IPS-15b (cell line): ENCODE results near the gene GNA14.
"Not testable (repeated sequence)": the region's sequence is repeated elsewhere in the genome, so short reads cannot be mapped to it uniquely, and the experiment has no call there.

ENCODE experiments used
- H3K27me3 ChIP-seq: one replicate; pipeline ENCODE4 v1.6.1; 2013; ENCODE audit warnings: low read length; ENCODE audit not compliant: control insufficient read depth, insufficient read depth
- H3K36me3 ChIP-seq: one replicate; pipeline ENCODE4 v1.6.1; 2013; ENCODE audit warnings: low read length; ENCODE audit not compliant: control insufficient read depth, insufficient read depth
- H3K4me1 ChIP-seq: one replicate; pipeline ENCODE4 v1.6.1; 2013; ENCODE audit warnings: mild to moderate bottlenecking, low read length; ENCODE audit not compliant: control insufficient read depth, insufficient read depth
- H3K4me3 ChIP-seq: one replicate; pipeline ENCODE4 v1.5.1; 2013; ENCODE audit warnings: low read depth, low read length
- H3K9ac ChIP-seq: one replicate; pipeline ENCODE4 v1.6.1; 2013; ENCODE audit warnings: low read depth, mild to moderate bottlenecking, low read length
- H3K9me3 ChIP-seq: one replicate; pipeline ENCODE4 v1.6.1; 2013; ENCODE audit warnings: mild to moderate bottlenecking, low read length; ENCODE audit not compliant: control insufficient read depth, insufficient read depth

GNA14 gene

GRCh38 chr9:77427256-77427927 lies 220.7 kb downstream of the GNA14 start:
- H3K9me3 ChIP-seq = no peaks in the 10 kb centered on the region
- H3K27me3 ChIP-seq = no peaks in the 10 kb centered on the region
- no peak overlapping the region for H3K9ac ChIP-seq
- H3K36me3 ChIP-seq = no peaks in the 10 kb centered on the region
- H3K4me1 ChIP-seq = no peaks in the 10 kb centered on the region
- no peak overlapping the region for H3K4me3 ChIP-seq

- no peaks in the 10 kb centered on the region for H3K9me3 ChIP-seq
- H3K36me3 ChIP-seq = no peaks in the 10 kb centered on the region
- H3K27me3 ChIP-seq = no peaks in the 10 kb centered on the region
- H3K4me1 ChIP-seq = no peaks in the 10 kb centered on the region
- no peak overlapping the region for H3K9ac ChIP-seq
- H3K4me3 ChIP-seq = no peak overlapping the region
These were observed 221.4 kb downstream of the GNA14 start for GRCh38 chr9:77426712-77427111.

- no peak overlapping the region for H3K4me3 ChIP-seq
- no peaks in the 10 kb centered on the region for H3K4me1 ChIP-seq
- H3K9ac ChIP-seq = no peak overlapping the region
- no peaks in the 10 kb centered on the region for H3K9me3 ChIP-seq
- no peaks in the 10 kb centered on the region for H3K27me3 ChIP-seq
- H3K36me3 ChIP-seq = no peaks in the 10 kb centered on the region
These were observed 223.1 kb downstream of the GNA14 start for GRCh38 chr9:77424993-77425392.

GRCh38 chr9:77423841-77424240 lies 224.3 kb downstream of the GNA14 start:
- H3K36me3 ChIP-seq = no peaks in the 10 kb centered on the region
- no peaks in the 10 kb centered on the region for H3K9me3 ChIP-seq
- H3K27me3 ChIP-seq = no peaks in the 10 kb centered on the region
- H3K4me3 ChIP-seq = no peak overlapping the region
- H3K4me1 ChIP-seq = no peaks in the 10 kb centered on the region
- no peak overlapping the region for H3K9ac ChIP-seq

GRCh38 chr9:77422969-77423368 lies 225.2 kb downstream of the GNA14 start:
- no peaks in the 10 kb centered on the region for H3K36me3 ChIP-seq
- no peak overlapping the region for H3K9ac ChIP-seq
- no peak overlapping the region for H3K4me3 ChIP-seq
- no peaks in the 10 kb centered on the region for H3K9me3 ChIP-seq
- no peaks in the 10 kb centered on the region for H3K4me1 ChIP-seq
- H3K27me3 ChIP-seq = no peaks in the 10 kb centered on the region

- H3K4me3 ChIP-seq = no peak overlapping the region
- no peaks in the 10 kb centered on the region for H3K4me1 ChIP-seq
- H3K27me3 ChIP-seq = no peaks in the 10 kb centered on the region
- no peak overlapping the region for H3K9ac ChIP-seq
- no peaks in the 10 kb centered on the region for H3K36me3 ChIP-seq
- no peaks in the 10 kb centered on the region for H3K9me3 ChIP-seq
These were observed 226.4 kb downstream of the GNA14 start for GRCh38 chr9:77421506-77422265.

- H3K9ac ChIP-seq = no peak overlapping the region
- no peaks in the 10 kb centered on the region for H3K9me3 ChIP-seq
- H3K36me3 ChIP-seq = no peaks in the 10 kb centered on the region
- H3K27me3 ChIP-seq = no peaks in the 10 kb centered on the region
- H3K4me3 ChIP-seq = no peak overlapping the region
- H3K4me1 ChIP-seq = no peaks in the 10 kb centered on the region
These were observed 227.5 kb downstream of the GNA14 start for GRCh38 chr9:77420641-77421040.

GRCh38 chr9:77418226-77418625 lies 229.9 kb downstream of the GNA14 start:
- Histone ChIP-seq H3K4me1 (no peaks in the 10 kb centered on the region), H3K9me3 (no peaks in the 10 kb centered on the region), H3K36me3 (no peaks in the 10 kb centered on the region), H3K4me3 (no peak overlapping the region), H3K9ac (no peak overlapping the region), H3K27me3 (no peaks in the 10 kb centered on the region)

GRCh38 chr9:77417566-77417965 lies 230.6 kb downstream of the GNA14 start:
- Histone ChIP-seq H3K36me3 (no peaks in the 10 kb centered on the region), H3K4me1 (no peaks in the 10 kb centered on the region), H3K9me3 (no peaks in the 10 kb centered on the region), H3K4me3 (no peak overlapping the region), H3K9ac (no peak overlapping the region), H3K27me3 (no peaks in the 10 kb centered on the region)

GRCh38 chr9:77408521-77408920 lies 239.6 kb downstream of the GNA14 start:
- not testable (repeated sequence) for H3K9ac ChIP-seq, H3K36me3 ChIP-seq, H3K27me3 ChIP-seq, H3K4me1 ChIP-seq, H3K9me3 ChIP-seq, H3K4me3 ChIP-seq

GRCh38 chr9:77403239-77403638 lies 244.9 kb downstream of the GNA14 start:
- Histone ChIP-seq H3K4me1 (no peaks in the 10 kb centered on the region), H3K9ac (no peak overlapping the region), H3K9me3 (peaks cover 4% of the 10 kb centered on the region), H3K27me3 (no peaks in the 10 kb centered on the region), H3K4me3 (no peak overlapping the region), H3K36me3 (peaks cover 6% of the 10 kb centered on the region)

GRCh38 chr9:77402286-77402685 lies 245.8 kb downstream of the GNA14 start:
- Histone ChIP-seq H3K9me3 (no peaks in the 10 kb centered on the region), H3K9ac (no peak overlapping the region), H3K27me3 (no peaks in the 10 kb centered on the region), H3K36me3 (no peaks in the 10 kb centered on the region), H3K4me3 (no peak overlapping the region), H3K4me1 (no peaks in the 10 kb centered on the region)
